H1 (cell line): ENCODE measurements around the gene LRR1. TPM values are rescaled to one million over a fixed set of nuclear protein-coding genes. Genes with fewer than 3 reads are reported as not detected.

ENCODE experiments used
- CTCF ChIA-PET: fragments of 300-600 bp; sonication (Branson Sonifier 250); formaldehyde crosslinking; loops from one replicate; lab custom pipeline; 2021; ENCODE audit not compliant: partially characterized antibody; lab: Charles Lee
- POLR2A ChIA-PET: fragments of 300-600 bp; sonication (Branson Sonifier 250); formaldehyde crosslinking; loops from one replicate; lab custom pipeline; 2021; ENCODE audit warnings: inconsistent platforms; ENCODE audit not compliant: partially characterized antibody; lab: Charles Lee
- DNase-seq, 2 experiments: peaks; one replicate each; pipeline versions ENCODE4 v3.0.0 to v3.0.0-alpha.2; 2010 to 2022; ENCODE audit warnings: low spot score in 2 of 2, low read depth in 1 of 2, mixed read lengths in 1 of 2
- FAIRE-seq: peaks from 2 replicates; lab custom pipeline; 2011; peaks lifted over from hg19 to GRCh38; lab: Jason Lieb, UNC
- H2AFZ ChIP-seq: 2 replicates; pipeline ENCODE4 v1.8.1; 2012; ENCODE audit warnings: low read length, inconsistent platforms
- H2AK5ac ChIP-seq: 2 replicates; pipeline ENCODE4 v1.6.1; 2013; ENCODE audit warnings: low read depth, low read length
- H2BK120ac ChIP-seq: replicated peaks from 2 replicates; pipeline ENCODE3; 2013; ENCODE audit warnings: low read depth, low read length, inconsistent platforms
- H2BK12ac ChIP-seq: 2 replicates; pipeline ENCODE4 v1.6.1; 2013; ENCODE audit warnings: low read depth, low read length
- H2BK15ac ChIP-seq: 2 replicates; pipeline ENCODE4 v1.6.1; 2013; ENCODE audit warnings: low read length
- H2BK20ac ChIP-seq: 2 replicates; pipeline ENCODE4 v1.6.1; 2013; ENCODE audit warnings: low read length
- H2BK5ac ChIP-seq: 2 replicates; pipeline ENCODE4 v1.6.1; 2013; ENCODE audit warnings: low read depth, low read length
- H3K14ac ChIP-seq: 2 replicates; pipeline ENCODE4 v1.6.1; 2013; ENCODE audit warnings: inconsistent platforms; ENCODE audit not compliant: insufficient read length
- H3K18ac ChIP-seq: 2 replicates; pipeline ENCODE4 v1.6.1; 2013; ENCODE audit warnings: low read length; ENCODE audit errors: extremely low read depth
- H3K23ac ChIP-seq: 2 replicates; pipeline ENCODE4 v1.6.1; 2013; ENCODE audit warnings: inconsistent platforms; ENCODE audit not compliant: insufficient read length
- H3K23me2 ChIP-seq: 2 replicates; pipeline ENCODE4 v1.6.1; 2013; ENCODE audit warnings: low read depth, low read length
- H3K27ac ChIP-seq: 2 replicates; pipeline ENCODE4 v1.6.1; 2011; ENCODE audit warnings: low read depth, low read length, inconsistent platforms
- H3K27me3 ChIP-seq, 4 experiments: replicated peaks in 1 of 4; 1 replicate in 1 of 4; 2 replicates in 3 of 4; pipeline versions ENCODE4 v1.6.1 to v1.8.1; 2011 to 2013; ENCODE audit warnings: low read length in 3 of 4, mild to moderate bottlenecking in 3 of 4, inconsistent platforms in 2 of 4, mixed read lengths in 2 of 4, moderate library complexity in 1 of 4; ENCODE audit not compliant: control insufficient read depth in 3 of 4, insufficient read depth in 3 of 4; ENCODE audit errors: extremely low read depth in 1 of 4
- H3K36me3 ChIP-seq, 4 experiments: 2 replicates each; pipeline versions ENCODE4 v1.6.1 to v1.8.1; 2011 to 2013; ENCODE audit warnings: mild to moderate bottlenecking in 4 of 4, low read length in 3 of 4, moderate library complexity in 2 of 4, control low read depth in 1 of 4, inconsistent platforms in 1 of 4; ENCODE audit not compliant: insufficient read depth in 4 of 4, control insufficient read depth in 2 of 4
- H3K4ac ChIP-seq: replicated peaks from 2 replicates; pipeline ENCODE3; 2013; ENCODE audit warnings: low read length, low read depth, mixed read lengths, inconsistent platforms; ENCODE audit not compliant: insufficient read length
- H3K4me1 ChIP-seq, 4 experiments: replicated peaks in 1 of 4; 1 replicate in 1 of 4; 2 replicates in 3 of 4; pipeline versions ENCODE4 v1.6.1 to v1.8.1; 2011 to 2013; ENCODE audit warnings: low read length in 3 of 4, inconsistent platforms in 2 of 4, mixed read lengths in 1 of 4; ENCODE audit not compliant: insufficient read depth in 4 of 4, control insufficient read depth in 3 of 4
- H3K4me2 ChIP-seq, 2 experiments: 2 replicates each; pipeline versions ENCODE4 v1.6.1 to v1.8.1; 2011 to 2013; ENCODE audit warnings: low read depth in 2 of 2, low read length in 2 of 2, control low read depth in 1 of 2, inconsistent platforms in 1 of 2, mild to moderate bottlenecking in 1 of 2; ENCODE audit not compliant: insufficient read depth in 1 of 2
- H3K4me3 ChIP-seq, 4 experiments: fragments of 200-600, 300-600 bp in 1 of 4; sonication (generic), shearing (Covaris generic), sonication (Bioruptor Twin) in 1 of 4; 2 replicates each; pipeline versions ENCODE4 v1.5.1 to v1.8.1; 2011 to 2016; ENCODE audit warnings: low read length in 4 of 4, low read depth in 3 of 4, control low read depth in 2 of 4, inconsistent platforms in 2 of 4, mild to moderate bottlenecking in 2 of 4, mixed read lengths in 1 of 4, moderate library complexity in 1 of 4; ENCODE audit not compliant: insufficient read depth in 2 of 4; ENCODE audit errors: extremely low read depth in 1 of 4
- H3K56ac ChIP-seq: replicated peaks from 2 replicates; pipeline ENCODE3; 2013; ENCODE audit warnings: low read depth, mild to moderate bottlenecking, mixed read lengths, low read length, inconsistent platforms; ENCODE audit not compliant: insufficient read length
- H3K79me1 ChIP-seq: 2 replicates; pipeline ENCODE4 v1.6.1; 2013; ENCODE audit warnings: low read depth, low read length, control low read depth
- H3K79me2 ChIP-seq, 2 experiments: 2 replicates each; pipeline versions ENCODE4 v1.6.1 to v1.8.1; 2012 to 2013; ENCODE audit warnings: low read length in 2 of 2, mild to moderate bottlenecking in 2 of 2, inconsistent platforms in 1 of 2; ENCODE audit not compliant: insufficient read depth in 2 of 2, control insufficient read depth in 1 of 2
- H3K9ac ChIP-seq, 4 experiments: replicated peaks in 1 of 4; 1 replicate in 1 of 4; 2 replicates in 3 of 4; pipeline versions ENCODE4 v1.6.1 to v1.8.1; 2011 to 2013; ENCODE audit warnings: low read depth in 3 of 4, low read length in 3 of 4, control low read depth in 2 of 4, mild to moderate bottlenecking in 2 of 4, moderate library complexity in 2 of 4, inconsistent platforms in 1 of 4; ENCODE audit errors: extremely low read depth in 1 of 4
- H3K9me3 ChIP-seq, 2 experiments: 2 replicates each; pipeline versions ENCODE4 v1.6.1 to v1.8.1; 2012 to 2013; ENCODE audit warnings: mild to moderate bottlenecking in 2 of 2, moderate library complexity in 2 of 2, control low read depth in 1 of 2, inconsistent platforms in 1 of 2, low read depth in 1 of 2, low read length in 1 of 2, mixed read lengths in 1 of 2; ENCODE audit not compliant: insufficient read depth in 2 of 2
- H4K20me1 ChIP-seq, 2 experiments: replicated peaks in 1 of 2; 2 replicates each; pipeline versions ENCODE3 to v1.8.1; 2011 to 2013; ENCODE audit warnings: inconsistent platforms in 2 of 2, low read length in 2 of 2, mild to moderate bottlenecking in 1 of 2; ENCODE audit not compliant: insufficient read depth in 2 of 2, control insufficient read depth in 1 of 2
- H4K5ac ChIP-seq: 2 replicates; pipeline ENCODE4 v1.6.1; 2013; ENCODE audit warnings: low read length, low read depth, mixed read lengths, inconsistent platforms; ENCODE audit not compliant: insufficient read length
- H4K8ac ChIP-seq: 2 replicates; pipeline ENCODE4 v1.8.0; 2013; ENCODE audit warnings: mild to moderate bottlenecking, moderate library complexity, low read length, inconsistent platforms; ENCODE audit not compliant: insufficient read depth; ENCODE audit errors: extremely low read depth
- H4K91ac ChIP-seq: replicated peaks from 2 replicates; pipeline ENCODE3; 2013; ENCODE audit warnings: low read length, mixed read lengths, inconsistent platforms; ENCODE audit not compliant: insufficient read length
- ATF3 ChIP-seq: IDR thresholded peaks from 2 replicates; pipeline ENCODE4 v1.6.1; 2011; ENCODE audit warnings: low read depth, mild to moderate bottlenecking, low read length; ENCODE audit not compliant: insufficient read depth
- BACH1 ChIP-seq: IDR thresholded peaks from 2 replicates; pipeline ENCODE4 v1.6.1; 2012; ENCODE audit warnings: low read length, improper control_type of control experiment
- CEBPB ChIP-seq: IDR thresholded peaks from 2 replicates; pipeline ENCODE4 v1.6.1; 2012; ENCODE audit warnings: low read depth, low read length
- CHD2 ChIP-seq: IDR thresholded peaks from 2 replicates; pipeline ENCODE4 v1.6.1; 2012; ENCODE audit warnings: low read length, improper control_type of control experiment
- CREB1 ChIP-seq: IDR thresholded peaks from 2 replicates; pipeline ENCODE4 v1.6.1; 2012; ENCODE audit warnings: inconsistent platforms
- E2F6 ChIP-seq: IDR thresholded peaks from 2 replicates; pipeline ENCODE4 v1.6.1; 2012; ENCODE audit warnings: inconsistent platforms
- NANOG ChIP-seq: IDR thresholded peaks from 2 replicates; pipeline ENCODE4 v1.6.1; 2011; ENCODE audit warnings: low read length, low read depth, mild to moderate bottlenecking, inconsistent platforms; ENCODE audit not compliant: insufficient read depth, poor library complexity, severe bottlenecking
- NRF1 ChIP-seq: IDR thresholded peaks from 2 replicates; pipeline ENCODE4 v1.6.1; 2011; ENCODE audit warnings: mild to moderate bottlenecking, low read depth, low read length, improper control_type of control experiment
- POLR2A ChIP-seq, 2 experiments: IDR thresholded peaks; 1 replicate in 1 of 2; 2 replicates in 1 of 2; pipeline ENCODE4 v1.6.1; 2011; ENCODE audit warnings: low read depth in 2 of 2, low read length in 2 of 2, mild to moderate bottlenecking in 2 of 2; ENCODE audit errors: control extremely low read depth in 1 of 2
- TBP ChIP-seq: IDR thresholded peaks from 2 replicates; pipeline ENCODE4 v1.6.1; 2011; ENCODE audit warnings: low read depth, low read length, improper control_type of control experiment
- WGBS, 2 experiments: shearing (Covaris generic) in 1 of 2; methylation state at CpG; one replicate each; pipeline versions ENCODE4 v1.1.6 to v1.1.7; 2013 to 2015; ENCODE audit warnings: low lambda C conversion rate in 2 of 2, mixed read lengths in 2 of 2, inconsistent platforms in 1 of 2, low coverage in 1 of 2, missing lambda C conversion rate in 1 of 2; ENCODE audit not compliant: insufficient replicate concordance in 2 of 2, insufficient coverage in 1 of 2, insufficient read length in 1 of 2; ENCODE audit errors: extremely low coverage in 1 of 2, missing lambda C conversion rate in 1 of 2; 5-methylcytosine and 5-hydroxymethylcytosine counted together
- polyA plus RNA-seq, 7 experiments: library from polyadenylated mRNA; depleted of rRNA in 3 of 7; stranded (reverse) in 5 of 7; unstranded in 2 of 7; fragments of >200 nt in 5 of 7; fragments of 200-250 nt in 2 of 7; gene quantifications; 1 replicate in 5 of 7; 2 replicates in 1 of 7; 4 replicates in 1 of 7; pipeline versions ENCODE4 v1.2.1 to v1.2.3, GENCODE V29; 2011 to 2013; ENCODE audit warnings: missing spikeins in 2 of 7, mixed read lengths in 2 of 7
- total RNA-seq: library from RNA; stranded (reverse); fragmentation: NEBNext Ultra II Directional; extraction: Animal tissue kit (Norgen Biotek cat#: 25700); gene quantifications from 2 replicates; pipeline ENCODE4 v1.2.1, GENCODE V29; 2021

LRR1 gene
- total and polyA plus RNA-seq, 2 of the 8 experiments (the other 6 are each of a cell fraction or from before 2014, with no cell fraction given): 30.7 to 37.5 TPM

- WGBS, 2 experiments: 91% methylated on average over 1 of the region's 1 CpG; no CpG with 5 or more reads in 1 of the 2 experiments
- no peak overlapping the region for H3K4me3 ChIP-seq
- H4K91ac ChIP-seq: no peak overlapping the region
- no peak overlapping the region for H3K23ac ChIP-seq
- DNase-seq (no peak), FAIRE-seq (no peak)
- H2BK12ac ChIP-seq: no peak overlapping the region
- H3K4me1 ChIP-seq: peaks cover 0 to 2% (median 0%) of the 10 kb centered on the region in 4 experiments; a peak in 1 of 7 replicates
- H3K27ac ChIP-seq: no peak overlapping the region
- H3K56ac ChIP-seq: no peak overlapping the region
- no peak overlapping the region for H3K18ac ChIP-seq
- H3K79me1 ChIP-seq: no peaks in the 10 kb centered on the region
- no peak overlapping the region for H2BK120ac ChIP-seq
- no peak overlapping the region for H2BK15ac ChIP-seq
- H3K14ac ChIP-seq: no peak overlapping the region
- H3K27me3 ChIP-seq: no peaks in the 10 kb centered on the region
- no peak overlapping the region for H2AK5ac ChIP-seq
- H3K4ac ChIP-seq: no peak overlapping the region
- peaks cover 7 to 39% of the 10 kb centered on the region in 2 experiments for H3K79me2 ChIP-seq
- no peaks in the 10 kb centered on the region for H3K9me3 ChIP-seq
- no peaks in the 10 kb centered on the region for H3K23me2 ChIP-seq
- H4K20me1 ChIP-seq: peaks cover 12 to 14% of the 10 kb centered on the region in 2 experiments
- H4K8ac ChIP-seq: no peak overlapping the region
- H2BK20ac ChIP-seq: no peak overlapping the region
- no peak overlapping the region for H3K9ac ChIP-seq
- no peak overlapping the region for H2AFZ ChIP-seq
- H2BK5ac ChIP-seq: no peak overlapping the region
- ChIA-PET POLR2A (interaction anchor here (1.4 to 4.0 kb wide), 4 partner anchors 8 to 39 kb away, joined by 3 to 18 read pairs (median 10); partner anchors contain the start of gene LRR1), CTCF (interaction anchor here (1.3 kb wide), 1 partner anchor 10 kb away, joined by 3 read pairs; no protein-coding TSS in a partner anchor)
- H3K4me2 ChIP-seq: no peak overlapping the region
- H3K36me3 ChIP-seq: peaks cover 0 to 51% (median 20%) of the 10 kb centered on the region in 4 experiments
- H4K5ac ChIP-seq: no peak overlapping the region
- TF ChIP-seq ATF3: no peak
- TF ChIP-seq NRF1: no peak
- TF ChIP-seq POLR2A (IDR thresholded peaks at IDR 0.05; ENCODE audit: control extremely low read depth in 1 of 2, low read depth in 2 of 2, low read length in 2 of 2): no peak
- TF ChIP-seq CREB1: no peak
- no peak for TF ChIP-seq CHD2
- no peak for TF ChIP-seq NANOG
- no peak for TF ChIP-seq E2F6
- no peak for TF ChIP-seq BACH1
- no peak for TF ChIP-seq CEBPB
- TF ChIP-seq TBP: no peak
Observed at GRCh38 chr14:49578141-49578540, 20.6 kb upstream of the LRR1 start.
